Right lung (tissue), 10 donors: ENCODE data around the gene PGBD4. TPM values are rescaled to one million over a fixed set of nuclear protein-coding genes. Genes with fewer than 3 reads are reported as not detected.

Source experiments
- DNase-seq, 2 donors: peaks; one replicate each; pipeline ENCODE4 v3.0.0-alpha.2; 2013
- long read RNA-seq, 8 donors: transcript quantifications; one replicate each; lab custom pipeline, GENCODE V29; 2026
- polyA plus RNA-seq, 5 donors: library from polyadenylated mRNA; unstranded; fragments of 120-200 nt; gene quantifications; one replicate each; pipeline versions ENCODE4 v1.2.1 to v1.2.3, GENCODE V29; 2013; ENCODE audit warnings: inconsistent platforms in 1 of 5, low replicate concordance in 1 of 5; ENCODE audit not compliant: insufficient read length in 5 of 5, insufficient read depth in 1 of 5

The PGBD4 gene
- 1 to 10 TPM; 1.9 to 2.3 (median 2.0) TPM for polyA plus RNA-seq
- long read RNA-seq, donor 1, full-length matches to known transcripts = 5 of 5 reads
- long read RNA-seq, donor 1, partial matches to known transcripts = 0 of 5 reads
- long read RNA-seq, donor 1, other reads (novel, unspliced or antisense) = 0 of 5 reads
- long read RNA-seq, donor 2, full-length matches to known transcripts = 3 of 3 reads
- long read RNA-seq, donor 2, partial matches to known transcripts = 0 of 3 reads
- long read RNA-seq, donor 2, other reads (novel, unspliced or antisense) = 0 of 3 reads
- long read RNA-seq, donor 3, full-length matches to known transcripts = 7 of 7 reads
- long read RNA-seq, donor 3, partial matches to known transcripts = 0 of 7 reads
- long read RNA-seq, donor 3, other reads (novel, unspliced or antisense) = 0 of 7 reads
- long read RNA-seq, donor 4, full-length matches to known transcripts = 5 of 5 reads
- long read RNA-seq, donor 4, partial matches to known transcripts = 0 of 5 reads
- long read RNA-seq, donor 4, other reads (novel, unspliced or antisense) = 0 of 5 reads
- long read RNA-seq, donor 5, full-length matches to known transcripts = 6 of 6 reads
- long read RNA-seq, donor 5, partial matches to known transcripts = 0 of 6 reads
- long read RNA-seq, donor 5, other reads (novel, unspliced or antisense) = 0 of 6 reads
- long read RNA-seq, donor 6, full-length matches to known transcripts = 3 of 3 reads
- long read RNA-seq, donor 6, partial matches to known transcripts = 0 of 3 reads
- long read RNA-seq, donor 6, other reads (novel, unspliced or antisense) = 0 of 3 reads
- long read RNA-seq, donor 7, full-length matches to known transcripts = 4 of 4 reads
- long read RNA-seq, donor 7, partial matches to known transcripts = 0 of 4 reads
- long read RNA-seq, donor 7, other reads (novel, unspliced or antisense) = 0 of 4 reads
- long read RNA-seq, donor 8, full-length matches to known transcripts = 2 of 2 reads
- long read RNA-seq, donor 8, partial matches to known transcripts = 0 of 2 reads
- long read RNA-seq, donor 8, other reads (novel, unspliced or antisense) = 0 of 2 reads

DNA sequence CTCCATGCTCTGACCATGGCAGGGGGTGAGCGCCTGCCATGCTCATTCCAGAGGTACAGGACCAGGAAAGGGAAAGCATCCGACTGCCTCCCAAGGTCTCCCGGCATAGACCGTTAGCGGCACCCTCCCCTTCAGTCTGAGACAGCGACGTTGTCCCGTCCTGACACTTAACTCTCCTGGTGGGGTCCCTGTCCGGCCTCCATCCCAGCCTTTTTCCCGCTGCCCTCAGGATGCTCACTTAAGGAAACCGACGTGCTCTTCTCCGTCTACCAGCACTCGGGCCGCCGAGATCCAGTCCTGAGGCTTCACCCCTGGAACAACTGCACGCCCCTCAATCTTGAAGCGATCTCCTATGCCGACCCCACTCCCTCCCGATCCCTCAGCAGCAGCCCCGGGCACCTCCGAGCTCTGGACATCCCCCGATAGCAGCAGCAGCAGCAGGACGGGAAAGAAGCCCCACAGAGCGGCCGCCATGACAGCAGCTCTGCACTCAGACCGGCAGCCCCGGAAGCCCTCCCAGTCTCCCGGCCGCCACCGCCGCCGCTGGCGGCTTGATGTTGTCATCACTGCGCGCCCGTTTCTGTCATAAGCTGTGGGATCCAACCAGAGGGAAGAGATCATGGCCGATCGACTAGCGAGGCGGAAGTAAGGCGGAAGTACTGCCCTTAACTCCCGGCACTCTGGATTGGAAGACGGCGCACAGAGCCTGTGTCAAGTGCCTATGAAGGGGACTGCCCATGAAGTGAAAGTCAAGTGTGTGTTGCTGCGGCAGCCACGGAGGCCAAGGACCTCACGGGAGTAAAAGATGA lies at the start of gene PGBD4, which contains the start of gene EMC7:
Gene PGBD4, plus strand, starts transcription at position 718 of the 809 bp plus-strand sequence. CDS start 449 bp downstream, outside the sequence.
Gene EMC7, minus strand, starts transcription at position 497 of the 809 bp plus-strand sequence. Its CDS starts 23 bp downstream, at position 474.
- DNase-seq = peak; percentile 98

- no peak for DNase-seq
These were observed 47.7 kb upstream of the PGBD4 start for GRCh38 chr15:34054081-34054707.

GRCh38 chr15:34055868-34056595 lies 45.9 kb upstream of the PGBD4 start:
- no peak for DNase-seq

GRCh38 chr15:34056911-34057310 lies 45.0 kb upstream of the PGBD4 start:
- DNase-seq = no peak

DNA sequence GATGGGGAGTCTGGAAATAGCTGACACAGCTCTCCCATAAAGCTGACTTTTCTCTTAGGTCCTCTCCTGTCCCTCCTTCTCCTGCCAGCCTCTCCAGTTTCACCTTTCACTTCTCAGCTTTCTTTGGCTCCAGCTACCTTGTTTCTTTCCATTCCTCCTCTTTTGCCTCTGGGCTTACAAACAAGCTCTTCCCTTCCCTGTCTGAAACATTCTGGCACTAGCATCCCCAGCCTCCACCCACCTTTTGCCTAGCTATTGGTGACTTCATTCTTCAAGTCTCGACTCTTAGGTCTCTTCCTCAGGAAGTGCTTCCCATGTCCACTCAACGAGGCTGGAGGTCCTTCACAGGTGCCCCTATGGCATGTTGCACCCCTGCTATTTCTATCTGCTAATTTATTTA lies 42.4 kb upstream of the PGBD4 start:
- no peak for DNase-seq

GRCh38 chr15:34059946-34060345 lies 41.9 kb upstream of the PGBD4 start:
- no peak for DNase-seq

DNA sequence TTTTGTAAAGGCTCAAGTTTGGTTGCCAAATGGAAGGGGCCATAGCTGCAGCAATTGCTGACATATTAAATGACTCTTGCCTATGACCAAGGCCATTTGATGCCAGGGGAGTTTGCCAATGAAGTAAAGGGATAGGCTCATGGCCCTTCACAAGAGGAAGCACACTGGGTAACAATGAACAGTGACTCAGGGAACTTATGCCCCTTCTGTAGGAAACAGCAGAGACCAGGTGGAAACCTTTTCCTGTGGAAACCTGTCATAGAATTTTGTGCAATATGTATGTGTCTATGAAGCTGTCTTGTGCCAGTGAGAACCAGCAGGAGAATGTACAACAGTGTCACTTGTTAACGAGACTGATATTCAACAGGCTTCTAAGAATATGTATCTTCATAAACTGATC lies 37.4 kb upstream of the PGBD4 start:
- DNase-seq = no peak

- DNase-seq = no peak
These were observed 36.6 kb upstream of the PGBD4 start for GRCh38 chr15:34065261-34065660.

GRCh38 chr15:34065941-34066340 lies 35.9 kb upstream of the PGBD4 start:
- DNase-seq = no peak

DNA sequence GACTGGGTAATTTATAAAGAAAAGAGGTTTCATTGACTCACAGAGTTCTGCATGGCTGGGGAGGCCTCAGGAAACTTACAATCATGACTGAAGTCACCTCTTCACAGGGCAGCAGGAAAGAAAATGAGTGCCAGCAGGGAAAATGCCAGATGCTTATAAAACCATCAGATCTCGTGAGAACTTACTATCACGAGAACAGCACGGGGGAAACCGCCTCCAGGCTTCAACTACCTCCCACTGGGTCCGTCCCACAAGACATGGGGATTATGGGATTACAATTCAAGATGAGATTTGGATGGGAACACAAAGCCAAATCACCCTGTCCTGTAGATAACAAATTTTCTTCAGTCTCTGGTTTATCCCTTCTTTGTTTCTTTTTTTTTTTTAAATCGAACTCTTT lies 31.9 kb upstream of the PGBD4 start:
- DNase-seq = no peak

DNA sequence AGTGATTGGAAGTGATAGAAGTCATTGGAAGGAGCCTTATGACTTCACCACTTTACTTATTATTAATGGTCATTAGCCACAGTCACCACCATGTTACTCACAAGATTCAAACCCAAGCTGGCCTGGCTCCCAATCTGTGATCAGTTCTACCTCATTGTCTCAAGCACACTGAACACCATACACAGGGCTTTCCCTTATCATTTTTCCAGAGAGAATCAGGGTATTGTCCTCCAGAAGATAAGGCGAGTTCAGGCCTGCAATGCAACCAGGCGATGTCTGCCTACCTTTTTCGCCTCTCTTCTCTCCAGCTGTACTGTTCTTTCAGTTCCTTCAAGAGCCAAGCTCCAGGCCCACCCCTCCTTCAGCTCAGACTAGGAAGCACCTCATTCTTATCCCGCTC lies 25.1 kb upstream of the PGBD4 start:
- DNase-seq = no peak

- DNase-seq = no peak
These were observed 23.0 kb upstream of the PGBD4 start for GRCh38 chr15:34078900-34079299.

DNA sequence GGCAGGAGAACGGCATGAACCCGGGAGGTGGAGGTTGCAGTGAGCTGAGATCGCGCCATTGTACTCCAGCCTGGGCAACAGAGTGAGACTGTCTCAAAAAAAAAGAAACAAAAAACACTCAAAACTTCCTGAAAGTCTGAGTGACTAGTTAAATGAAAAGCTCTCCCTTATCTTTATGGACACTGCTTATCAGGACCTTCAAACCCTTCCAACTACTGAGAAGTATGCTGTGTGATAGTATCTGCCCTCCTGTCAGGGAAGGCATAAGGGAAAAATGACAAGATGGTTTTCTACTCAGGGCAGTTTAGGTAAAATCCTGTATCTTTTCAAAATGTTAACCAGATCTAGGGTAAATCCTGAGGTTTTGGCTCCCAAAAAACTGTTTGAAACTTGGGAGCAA lies 22.0 kb upstream of the PGBD4 start:
- no peak for DNase-seq

- no peak for DNase-seq
These were observed 17.8 kb upstream of the PGBD4 start for GRCh38 chr15:34084086-34084485.

GRCh38 chr15:34085746-34086145 lies 16.1 kb upstream of the PGBD4 start:
- DNase-seq = no peak

- DNase-seq = no peak
These were observed 2.0 kb upstream of the PGBD4 start for GRCh38 chr15:34099914-34100313.

DNA sequence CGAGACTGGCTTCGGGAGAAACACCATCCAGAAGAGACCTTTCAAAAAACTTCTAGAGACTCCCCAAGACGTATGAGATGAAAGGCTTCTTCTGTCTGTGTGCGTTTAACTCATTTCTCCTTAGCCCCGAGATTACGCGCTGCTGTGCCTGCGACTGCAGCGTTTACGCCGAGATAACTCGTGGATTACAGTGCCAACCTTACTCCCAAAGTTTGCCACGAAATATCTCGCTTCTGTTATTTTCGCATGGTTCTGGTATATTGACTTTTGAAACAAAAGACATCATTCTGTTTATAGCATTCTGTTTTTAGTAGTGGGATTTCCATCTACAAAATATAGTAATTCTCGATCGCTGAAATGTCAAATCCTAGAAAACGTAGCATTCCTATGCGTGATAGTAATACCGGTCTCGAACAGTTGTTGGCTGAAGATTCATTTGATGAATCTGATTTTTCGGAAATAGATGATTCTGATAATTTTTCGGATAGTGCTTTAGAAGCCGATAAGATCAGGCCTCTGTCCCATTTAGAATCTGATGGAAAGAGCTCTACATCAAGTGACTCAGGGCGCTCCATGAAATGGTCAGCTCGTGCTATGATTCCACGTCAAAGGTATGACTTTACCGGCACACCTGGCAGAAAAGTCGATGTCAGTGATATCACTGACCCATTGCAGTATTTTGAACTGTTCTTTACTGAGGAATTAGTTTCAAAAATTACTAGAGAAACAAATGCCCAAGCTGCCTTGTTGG lies 467 bp downstream of the PGBD4 start:
- no peak for DNase-seq

DNA sequence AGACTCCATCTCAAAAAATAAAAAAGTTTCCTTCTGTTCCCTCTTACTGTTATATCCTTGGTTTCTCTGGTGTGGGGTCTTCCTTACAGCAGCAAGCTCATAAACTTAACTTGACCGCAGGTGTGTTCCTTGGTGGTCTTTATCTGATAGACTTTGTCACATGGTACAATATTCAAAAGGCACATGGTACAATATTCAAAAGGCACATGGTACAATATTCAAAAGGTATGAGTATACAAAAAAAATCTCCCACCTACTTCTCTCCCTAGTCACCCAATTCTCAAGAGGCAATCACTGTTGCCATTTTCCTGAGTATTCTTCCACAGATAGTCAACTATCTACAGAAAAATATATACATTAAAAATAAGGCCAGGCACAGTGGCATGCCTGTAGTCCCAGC lies 4.5 kb downstream of the PGBD4 start:
- no peak for DNase-seq

DNA sequence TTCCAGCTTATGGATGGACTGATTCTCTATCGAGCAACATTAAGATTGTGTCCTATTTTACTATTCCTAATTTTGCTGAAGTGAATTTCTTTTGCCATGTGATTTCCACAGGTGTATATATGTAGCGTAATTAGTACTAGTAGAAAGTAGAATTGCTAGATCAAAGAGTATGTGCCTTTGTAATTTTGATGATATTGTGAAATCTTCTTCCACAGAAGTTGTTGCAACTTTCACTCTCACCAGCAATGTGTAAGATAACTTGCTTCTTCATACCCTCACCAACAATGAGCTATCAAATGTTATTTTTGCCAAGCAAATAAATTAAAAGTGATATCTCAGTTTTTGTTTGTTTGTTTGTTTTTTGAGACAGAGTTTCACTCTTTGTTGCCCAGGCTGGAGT lies 5.4 kb downstream of the PGBD4 start:
- DNase-seq = no peak
